HepG2 (cell line): ENCODE data around the gene BMP6. TPM values are rescaled to one million over a fixed set of nuclear protein-coding genes. Genes with fewer than 3 reads are reported as not detected.

Experiments used
- ARID2 ChIP-seq: sonication (generic); formaldehyde crosslinking; IDR thresholded peaks from 2 replicates; pipeline ENCODE4 v1.8.1; 2022; ENCODE audit warnings: mild to moderate bottlenecking, missing genetic modification reagents, borderline replicate concordance
- ATF5 ChIP-seq: sonication (generic); formaldehyde crosslinking; IDR thresholded peaks from 2 replicates; pipeline ENCODE4 v1.4.0; 2020; ENCODE audit warnings: mild to moderate bottlenecking, low read depth, missing genetic modification reagents
- ETV5 ChIP-seq: IDR thresholded peaks from 2 replicates; pipeline ENCODE4 v1.6.1; 2018; ENCODE audit warnings: missing biosample characterization, missing genetic modification reagents, inconsistent platforms, borderline replicate concordance
- GLI4 ChIP-seq: sonication (generic); formaldehyde crosslinking; IDR thresholded peaks from 2 replicates; pipeline ENCODE4 v1.5.1; 2020; ENCODE audit warnings: missing genetic modification reagents, mild to moderate bottlenecking, moderate library complexity, borderline replicate concordance
- RFX3 ChIP-seq: IDR thresholded peaks from 2 replicates; pipeline ENCODE4 v1.6.1; 2016; ENCODE audit warnings: missing biosample characterization, missing genetic modification reagents
- SMAD1 ChIP-seq: sonication (generic); formaldehyde crosslinking; IDR thresholded peaks from 2 replicates; pipeline ENCODE4 v1.4.0; 2020; ENCODE audit warnings: missing genetic modification reagents, low read depth, mild to moderate bottlenecking, borderline replicate concordance
- ZFP91 ChIP-seq: sonication (generic); formaldehyde crosslinking; IDR thresholded peaks from 2 replicates; pipeline ENCODE4 v1.9.0; 2022; ENCODE audit warnings: missing genetic modification reagents, mild to moderate bottlenecking, borderline replicate concordance
- ZMYM4 ChIP-seq: sonication (generic); formaldehyde crosslinking; IDR thresholded peaks from 2 replicates; pipeline ENCODE4 v1.8.1; 2023; ENCODE audit warnings: mild to moderate bottlenecking, missing genetic modification reagents
- ZNF224 ChIP-seq: sonication (generic); formaldehyde crosslinking; IDR thresholded peaks from 2 replicates; pipeline ENCODE4 v1.5.0; 2020; ENCODE audit warnings: mild to moderate bottlenecking, missing genetic modification reagents
- ZNF30 ChIP-seq: sonication (generic); formaldehyde crosslinking; IDR thresholded peaks from 2 replicates; pipeline ENCODE4 v1.5.0; 2020; ENCODE audit warnings: mild to moderate bottlenecking, missing genetic modification reagents
- ZNF337 ChIP-seq: sonication (generic); formaldehyde crosslinking; IDR thresholded peaks from 2 replicates; pipeline ENCODE4 v1.5.1; 2020; ENCODE audit warnings: missing genetic modification reagents, low read depth, mild to moderate bottlenecking, borderline replicate concordance
- ZNF34 ChIP-seq: sonication (generic); formaldehyde crosslinking; IDR thresholded peaks from 2 replicates; pipeline ENCODE4 v1.4.0; 2020; ENCODE audit warnings: mild to moderate bottlenecking, missing genetic modification reagents, borderline replicate concordance
- ZNF512B ChIP-seq: sonication (generic); formaldehyde crosslinking; IDR thresholded peaks from 2 replicates; pipeline ENCODE4 v1.5.1; 2020; ENCODE audit warnings: missing genetic modification reagents, mild to moderate bottlenecking, borderline replicate concordance
- ZNF674 ChIP-seq: sonication (generic); formaldehyde crosslinking; IDR thresholded peaks from 2 replicates; pipeline ENCODE4 v1.5.0; 2020; ENCODE audit warnings: low read depth, mild to moderate bottlenecking, missing genetic modification reagents
- ZNF75D ChIP-seq: sonication (generic); formaldehyde crosslinking; IDR thresholded peaks from 2 replicates; pipeline ENCODE4 v1.8.1; 2023; ENCODE audit warnings: missing genetic modification reagents, mild to moderate bottlenecking, borderline replicate concordance
- ZSCAN25 ChIP-seq: sonication (generic); formaldehyde crosslinking; IDR thresholded peaks from 2 replicates; pipeline ENCODE4 v1.8.0; 2022; ENCODE audit warnings: mild to moderate bottlenecking, missing genetic modification reagents
- polyA plus RNA-seq, 8 experiments: library from polyadenylated mRNA; depleted of rRNA in 3 of 8; stranded (reverse) in 7 of 8; unstranded in 1 of 8; fragments of >200 nt; fragmentation: Illumina TruSeq in 4 of 8; extraction: Trizol in 4 of 8; gene quantifications; 2 replicates each; pipeline versions ENCODE4 v1.2.1 to v1.2.3, GENCODE V29; 2011 to 2016; ENCODE audit warnings: low read depth in 4 of 8, missing spikeins in 1 of 8, mixed read lengths in 1 of 8; ENCODE audit not compliant: insufficient read depth in 1 of 8
- total RNA-seq, 5 experiments: library from RNA; depleted of rRNA; stranded (reverse); fragments of >200 nt; fragmentation: Illumina TruSeq; extraction: Trizol; gene quantifications; 2 replicates each; pipeline ENCODE4 v1.2.3, GENCODE V29; 2016; ENCODE audit warnings: low read depth in 1 of 5
- TF ChIP-seq, protein P1 (sequence below), 2 experiments: sonication (generic) in 1 of 2; formaldehyde crosslinking in 1 of 2; IDR thresholded peaks; 2 replicates each; pipeline versions ENCODE4 v1.4.0 to v1.6.1; 2018 to 2020; ENCODE audit warnings: missing genetic modification reagents in 2 of 2, borderline replicate concordance in 1 of 2, low read depth in 1 of 2, mild to moderate bottlenecking in 1 of 2, missing biosample characterization in 1 of 2
- TF ChIP-seq, protein P2 (sequence below): sonication (generic); formaldehyde crosslinking; IDR thresholded peaks from 2 replicates; pipeline ENCODE4 v1.8.0; 2022; ENCODE audit warnings: missing genetic modification reagents, mild to moderate bottlenecking, borderline replicate concordance
- TF ChIP-seq, protein P3 (sequence below): IDR thresholded peaks from 2 replicates; pipeline ENCODE4 v1.6.1; 2016; ENCODE audit warnings: missing compliant biosample characterization, missing genetic modification reagents, borderline replicate concordance

BMP6 gene
- total and polyA plus RNA-seq, 2 of the 13 experiments (the other 11 are each of a cell fraction or from before 2014, with no cell fraction given) = 0.09 to 0.18 TPM

DNA sequence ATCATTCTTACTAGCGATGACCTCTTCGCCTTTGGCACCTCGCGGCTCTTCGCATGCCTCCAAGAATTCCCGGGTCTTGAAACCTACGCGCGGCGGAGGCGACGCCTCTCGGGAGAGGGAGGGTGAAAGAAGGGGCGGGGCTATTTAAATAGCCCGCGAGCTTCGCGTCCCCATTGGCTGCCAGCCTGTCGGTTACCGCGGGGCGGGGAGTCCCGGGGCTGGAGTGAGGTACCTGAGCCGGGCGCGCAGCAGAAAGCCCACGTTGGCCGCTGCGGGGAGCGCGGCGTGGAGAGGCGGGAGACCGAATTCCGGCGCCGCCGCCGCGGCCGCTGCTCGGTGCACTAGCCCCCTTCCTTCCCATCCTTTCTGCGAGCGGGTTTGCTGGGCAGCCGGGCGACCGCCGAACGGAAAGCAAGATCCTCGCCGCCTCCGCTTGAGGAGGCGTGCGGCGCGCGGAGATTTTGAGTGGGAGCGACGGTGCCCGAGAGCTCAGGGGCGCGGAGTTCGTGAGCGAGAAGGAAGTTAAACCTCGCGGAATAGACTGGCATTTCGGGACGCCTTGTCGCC lies at the start of gene BMP6 (continued):
- TF ChIP-seq ZNF34 (CRISPR knock-in tag) (no peak), ETV5 (0 out of 2 replicates have a peak, but pooled peaks have one; percentile 8), ARID2 (CRISPR knock-in tag) (0 out of 2 replicates have a peak, but pooled peaks have one; percentile 54), ZNF512B (no peak), RFX3 (CRISPR knock-in tag) (no peak), ATF5 (CRISPR knock-in tag) (no peak), ZNF224 (CRISPR knock-in tag) (no peak), ZSCAN25 (CRISPR knock-in tag) (no peak), ZNF30 (no peak), ZNF337 (no peak), ZFP91 (peak; percentile 65; the same call in 1 of the 2 replicates), ZNF75D (0 out of 2 replicates have a peak, but pooled peaks have one; percentile 47), GLI4 (no peak), ZMYM4 (0 out of 2 replicates have a peak, but pooled peaks have one; percentile 10), SMAD1 (no peak), ZNF674 (CRISPR knock-in tag) (no peak)
- TF ChIP-seq, protein P1, sequence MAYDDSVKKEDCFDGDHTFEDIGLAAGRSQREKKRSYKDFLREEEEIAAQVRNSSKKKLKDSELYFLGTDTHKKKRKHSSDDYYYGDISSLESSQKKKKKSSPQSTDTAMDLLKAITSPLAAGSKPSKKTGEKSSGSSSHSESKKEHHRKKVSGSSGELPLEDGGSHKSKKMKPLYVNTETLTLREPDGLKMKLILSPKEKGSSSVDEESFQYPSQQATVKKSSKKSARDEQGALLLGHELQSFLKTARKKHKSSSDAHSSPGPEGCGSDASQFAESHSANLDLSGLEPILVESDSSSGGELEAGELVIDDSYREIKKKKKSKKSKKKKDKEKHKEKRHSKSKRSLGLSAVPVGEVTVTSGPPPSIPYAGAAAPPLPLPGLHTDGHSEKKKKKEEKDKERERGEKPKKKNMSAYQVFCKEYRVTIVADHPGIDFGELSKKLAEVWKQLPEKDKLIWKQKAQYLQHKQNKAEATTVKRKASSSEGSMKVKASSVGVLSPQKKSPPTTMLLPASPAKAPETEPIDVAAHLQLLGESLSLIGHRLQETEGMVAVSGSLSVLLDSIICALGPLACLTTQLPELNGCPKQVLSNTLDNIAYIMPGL (CRISPR knock-in tag; IDR thresholded peaks at IDR 0.05; ENCODE audit: borderline replicate concordance in 1 of 2, low read depth in 1 of 2) = no peak
- TF ChIP-seq, protein P2, sequence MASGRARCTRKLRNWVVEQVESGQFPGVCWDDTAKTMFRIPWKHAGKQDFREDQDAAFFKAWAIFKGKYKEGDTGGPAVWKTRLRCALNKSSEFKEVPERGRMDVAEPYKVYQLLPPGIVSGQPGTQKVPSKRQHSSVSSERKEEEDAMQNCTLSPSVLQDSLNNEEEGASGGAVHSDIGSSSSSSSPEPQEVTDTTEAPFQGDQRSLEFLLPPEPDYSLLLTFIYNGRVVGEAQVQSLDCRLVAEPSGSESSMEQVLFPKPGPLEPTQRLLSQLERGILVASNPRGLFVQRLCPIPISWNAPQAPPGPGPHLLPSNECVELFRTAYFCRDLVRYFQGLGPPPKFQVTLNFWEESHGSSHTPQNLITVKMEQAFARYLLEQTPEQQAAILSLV (CRISPR knock-in tag) = no peak
- TF ChIP-seq, protein P3, sequence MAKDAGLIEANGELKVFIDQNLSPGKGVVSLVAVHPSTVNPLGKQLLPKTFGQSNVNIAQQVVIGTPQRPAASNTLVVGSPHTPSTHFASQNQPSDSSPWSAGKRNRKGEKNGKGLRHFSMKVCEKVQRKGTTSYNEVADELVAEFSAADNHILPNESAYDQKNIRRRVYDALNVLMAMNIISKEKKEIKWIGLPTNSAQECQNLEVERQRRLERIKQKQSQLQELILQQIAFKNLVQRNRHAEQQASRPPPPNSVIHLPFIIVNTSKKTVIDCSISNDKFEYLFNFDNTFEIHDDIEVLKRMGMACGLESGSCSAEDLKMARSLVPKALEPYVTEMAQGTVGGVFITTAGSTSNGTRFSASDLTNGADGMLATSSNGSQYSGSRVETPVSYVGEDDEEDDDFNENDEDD = peak; percentile 12; the same call in 1 of the 2 replicates
